ENCODE measurements around the gene RELT. TPM values are rescaled to one million over a fixed set of nuclear protein-coding genes. Genes with fewer than 3 reads are reported as not detected.
"Not testable (repeated sequence)": the region's sequence is repeated elsewhere in the genome, so short reads cannot be mapped to it uniquely, and the experiment has no call there.

Gene RELT
- total RNA-seq, 1 experiment from 2014 or later, result 10.2 TPM

- WGBS (ENCODE audit: extremely low coverage, insufficient read length, low lambda C conversion rate), result no CpG with 5 or more reads among the region's 5 CpGs
- H3K9me3 Mint-ChIP-seq, result no peaks in the 10 kb centered on the region
These were observed 55.2 kb downstream of the RELT start for GRCh38 chr11:73431396-73431795.

DNA sequence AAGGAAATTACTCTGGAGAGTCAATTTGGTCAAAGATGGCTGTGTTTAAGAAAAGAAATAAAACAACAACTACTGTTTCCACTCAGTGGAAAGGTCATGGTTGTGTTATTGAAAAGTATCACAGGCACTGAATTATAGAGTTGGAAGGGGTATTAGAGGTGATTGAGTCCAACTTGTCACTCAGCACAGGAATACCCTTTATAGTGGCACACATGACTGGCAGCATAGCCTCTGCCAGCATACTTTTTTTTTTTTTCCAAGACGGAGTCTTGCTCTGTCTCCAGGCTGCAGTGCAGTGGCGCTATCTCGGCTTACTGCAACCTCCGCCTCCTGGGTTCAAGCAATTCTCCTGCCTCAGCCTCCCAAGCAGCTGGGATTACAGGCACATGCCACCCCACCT, 60.7 kb downstream of the RELT start:
- H2BK120ac ChIP-seq (ENCODE audit: low read depth, low read length, poor library complexity, severe bottlenecking); H3K79me2 ChIP-seq (ENCODE audit: insufficient read depth, low read length); H2BK5ac ChIP-seq (ENCODE audit: insufficient read length, low read length); H2AK5ac ChIP-seq (ENCODE audit: insufficient read length, low read length); H2AFZ ChIP-seq (ENCODE audit: low read length); H3K9ac ChIP-seq (ENCODE audit: extremely low read depth, insufficient read length, low read length); H3K23ac ChIP-seq (ENCODE audit: insufficient read length, low read depth, low read length); H3K27me3 Mint-ChIP-seq (ENCODE audit: low read depth); H3K9me3 ChIP-seq (ENCODE audit: control insufficient read depth, low read depth, low read length); H3K9me3 Mint-ChIP-seq; H2BK15ac ChIP-seq (ENCODE audit: low read depth, low read length); H3K4me1 ChIP-seq (ENCODE audit: insufficient read depth, low read length); H4K5ac ChIP-seq (ENCODE audit: insufficient read length, low read depth, low read length); H3K23me2 ChIP-seq (ENCODE audit: insufficient read length, low read depth, low read length, poor library complexity, severe bottlenecking); H4K20me1 ChIP-seq (ENCODE audit: control insufficient read depth, insufficient read depth, insufficient read length); DNase-seq; H3K4ac ChIP-seq (ENCODE audit: low read depth, low read length); H3K56ac ChIP-seq (ENCODE audit: insufficient read length, low read depth, low read length); H3K27ac ChIP-seq (ENCODE audit: insufficient read length, low read depth, low read length); H3K4me3 Mint-ChIP-seq; H4K91ac ChIP-seq (ENCODE audit: insufficient read length, low read depth, low read length); H3K79me1 ChIP-seq (ENCODE audit: insufficient read depth, low read depth, low read length, poor library complexity, severe bottlenecking); H4K8ac ChIP-seq (replicated peaks; ENCODE audit: insufficient read length, low read depth, low read length); H3T11ph ChIP-seq (ENCODE audit: low read length); H2BK12ac ChIP-seq (ENCODE audit: insufficient read length, low read depth, low read length); H3K27me3 ChIP-seq (ENCODE audit: insufficient read depth, low read length); H3K14ac ChIP-seq (ENCODE audit: insufficient read depth, low read length); H2BK20ac ChIP-seq (ENCODE audit: low read depth, low read length, poor library complexity, severe bottlenecking); H3K4me2 ChIP-seq (ENCODE audit: insufficient read depth, insufficient read length, low read length); H3K18ac ChIP-seq (ENCODE audit: insufficient read length, low read depth, low read length); H3K36me3 Mint-ChIP-seq (ENCODE audit: insufficient read depth in 1 of 3, low read depth in 3 of 3): not testable (repeated sequence)
- Mint-ChIP-seq H3K27ac (peak overlapping the region in 1 of 3 experiments; percentile 52; a peak in 1 of 7 replicates), H3K4me1 (peaks cover 35 to 48% of the 10 kb centered on the region in 2 experiments)
- WGBS (ENCODE audit: extremely low coverage, insufficient read length, low lambda C conversion rate), result no CpG with 5 or more reads among the region's 4 CpGs

More at GRCh38 chr11:73431396-73431795, 55.2 kb downstream of the RELT start:
- TF ChIP-seq, protein P1, sequence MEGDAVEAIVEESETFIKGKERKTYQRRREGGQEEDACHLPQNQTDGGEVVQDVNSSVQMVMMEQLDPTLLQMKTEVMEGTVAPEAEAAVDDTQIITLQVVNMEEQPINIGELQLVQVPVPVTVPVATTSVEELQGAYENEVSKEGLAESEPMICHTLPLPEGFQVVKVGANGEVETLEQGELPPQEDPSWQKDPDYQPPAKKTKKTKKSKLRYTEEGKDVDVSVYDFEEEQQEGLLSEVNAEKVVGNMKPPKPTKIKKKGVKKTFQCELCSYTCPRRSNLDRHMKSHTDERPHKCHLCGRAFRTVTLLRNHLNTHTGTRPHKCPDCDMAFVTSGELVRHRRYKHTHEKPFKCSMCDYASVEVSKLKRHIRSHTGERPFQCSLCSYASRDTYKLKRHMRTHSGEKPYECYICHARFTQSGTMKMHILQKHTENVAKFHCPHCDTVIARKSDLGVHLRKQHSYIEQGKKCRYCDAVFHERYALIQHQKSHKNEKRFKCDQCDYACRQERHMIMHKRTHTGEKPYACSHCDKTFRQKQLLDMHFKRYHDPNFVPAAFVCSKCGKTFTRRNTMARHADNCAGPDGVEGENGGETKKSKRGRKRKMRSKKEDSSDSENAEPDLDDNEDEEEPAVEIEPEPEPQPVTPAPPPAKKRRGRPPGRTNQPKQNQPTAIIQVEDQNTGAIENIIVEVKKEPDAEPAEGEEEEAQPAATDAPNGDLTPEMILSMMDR (conservative IDR thresholded peaks at IDR 0.05), result no peak
- Histone ChIP-seq H3K27ac (ENCODE audit: insufficient read length, low read depth, low read length) (no peak overlapping the region), H3K23me2 (ENCODE audit: insufficient read length, low read depth, low read length, poor library complexity, severe bottlenecking) (no peaks in the 10 kb centered on the region), H2AK5ac (ENCODE audit: insufficient read length, low read length) (no peak overlapping the region), H3K79me1 (ENCODE audit: insufficient read depth, low read depth, low read length, poor library complexity, severe bottlenecking) (no peaks in the 10 kb centered on the region), H3K9ac (ENCODE audit: extremely low read depth, insufficient read length, low read length) (no peak overlapping the region), H2AFZ (ENCODE audit: low read length) (no peak overlapping the region), H2BK15ac (ENCODE audit: low read depth, low read length) (no peak overlapping the region), H3K23ac (ENCODE audit: insufficient read length, low read depth, low read length) (no peak overlapping the region), H3K79me2 (ENCODE audit: insufficient read depth, low read length) (no peaks in the 10 kb centered on the region), H3K56ac (ENCODE audit: insufficient read length, low read depth, low read length) (no peak overlapping the region), H3K9me3 (ENCODE audit: control insufficient read depth, low read depth, low read length) (no peaks in the 10 kb centered on the region), H4K5ac (ENCODE audit: insufficient read length, low read depth, low read length) (no peak overlapping the region), H3K4me2 (ENCODE audit: insufficient read depth, insufficient read length, low read length) (no peak overlapping the region), H3K27me3 (ENCODE audit: insufficient read depth, low read length) (no peaks in the 10 kb centered on the region), H2BK120ac (ENCODE audit: low read depth, low read length, poor library complexity, severe bottlenecking) (no peak overlapping the region), H2BK5ac (ENCODE audit: insufficient read length, low read length) (no peak overlapping the region), H3K14ac (ENCODE audit: insufficient read depth, low read length) (no peak overlapping the region), H4K91ac (ENCODE audit: insufficient read length, low read depth, low read length) (no peak overlapping the region), H2BK20ac (ENCODE audit: low read depth, low read length, poor library complexity, severe bottlenecking) (no peak overlapping the region), H3K4me1 (ENCODE audit: insufficient read depth, low read length) (no peaks in the 10 kb centered on the region; the same call in 1 of the 2 replicates), H4K20me1 (ENCODE audit: control insufficient read depth, insufficient read depth, insufficient read length) (no peaks in the 10 kb centered on the region), H3K18ac (ENCODE audit: insufficient read length, low read depth, low read length) (no peak overlapping the region), H3K4ac (ENCODE audit: low read depth, low read length) (no peak overlapping the region), H3T11ph (ENCODE audit: low read length) (no peak overlapping the region), H2BK12ac (ENCODE audit: insufficient read length, low read depth, low read length) (no peak overlapping the region), H4K8ac (replicated peaks; ENCODE audit: insufficient read length, low read depth, low read length) (no peak overlapping the region)
- Mint-ChIP-seq H3K4me3 (no peak overlapping the region), H3K36me3 (ENCODE audit: insufficient read depth in 1 of 3, low read depth in 3 of 3) (peaks cover 0 to 3% (median 0%) of the 10 kb centered on the region in 3 experiments; a peak in 1 of 7 replicates), H3K27me3 (ENCODE audit: low read depth) (no peaks in the 10 kb centered on the region), H3K4me1 (peaks cover 25 to 36% of the 10 kb centered on the region in 2 experiments), H3K27ac (no peak overlapping the region)
- DNase-seq, result no peak

Measured in H9 (cell line).